HG03442 (cell line): ENCODE measurements around the gene DEXI.

ENCODE experiments used
- ATAC-seq: cut with Tn5 transposase; IDR thresholded peaks from one replicate; pipeline ENCODE4 v1.9.1; 2021; ENCODE audit warnings: mild to moderate bottlenecking, moderate library complexity; ENCODE audit not compliant: unreplicated experiment

The DEXI gene

DNA sequence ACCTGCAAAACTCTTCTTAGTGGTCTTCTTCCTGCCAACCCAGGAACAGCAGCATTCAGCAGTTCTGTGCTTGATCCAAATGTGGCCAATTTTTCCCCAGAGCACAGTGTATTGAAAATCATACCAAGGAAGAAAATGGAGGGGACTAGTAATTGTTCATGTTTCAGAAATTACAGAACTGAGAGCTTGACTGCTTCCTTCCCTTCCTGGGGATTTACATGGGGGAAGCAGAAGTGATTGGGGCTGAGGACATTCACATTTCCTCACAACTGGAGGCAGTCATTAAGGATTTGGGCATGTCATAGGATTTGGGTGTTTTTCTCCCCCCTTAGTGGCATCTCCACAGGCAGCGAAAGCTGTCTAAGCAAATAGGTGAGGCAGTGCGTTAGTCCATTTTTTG is 45.5 kb downstream of the DEXI start:
- ATAC-seq: no peak

DNA sequence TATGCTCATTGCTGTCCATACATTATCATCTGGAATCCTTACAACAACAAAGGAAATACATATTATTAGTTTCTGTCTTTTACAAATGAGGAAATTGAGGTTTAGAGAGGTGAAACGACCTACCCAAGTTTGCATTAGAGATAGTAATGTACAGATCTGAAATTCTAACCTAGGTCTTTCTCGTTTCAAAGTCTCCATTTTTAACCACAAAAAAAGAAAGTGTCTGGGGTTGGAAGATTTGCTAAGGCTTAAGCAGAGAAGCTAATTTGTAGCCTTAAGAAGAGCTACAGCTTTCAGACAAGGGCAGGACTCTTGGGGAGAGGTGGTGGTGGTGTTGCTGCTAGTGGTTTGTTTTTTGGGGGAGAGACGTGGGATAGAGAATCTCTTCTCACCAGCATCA is 46.1 kb downstream of the DEXI start:
- ATAC-seq: no peak

DNA sequence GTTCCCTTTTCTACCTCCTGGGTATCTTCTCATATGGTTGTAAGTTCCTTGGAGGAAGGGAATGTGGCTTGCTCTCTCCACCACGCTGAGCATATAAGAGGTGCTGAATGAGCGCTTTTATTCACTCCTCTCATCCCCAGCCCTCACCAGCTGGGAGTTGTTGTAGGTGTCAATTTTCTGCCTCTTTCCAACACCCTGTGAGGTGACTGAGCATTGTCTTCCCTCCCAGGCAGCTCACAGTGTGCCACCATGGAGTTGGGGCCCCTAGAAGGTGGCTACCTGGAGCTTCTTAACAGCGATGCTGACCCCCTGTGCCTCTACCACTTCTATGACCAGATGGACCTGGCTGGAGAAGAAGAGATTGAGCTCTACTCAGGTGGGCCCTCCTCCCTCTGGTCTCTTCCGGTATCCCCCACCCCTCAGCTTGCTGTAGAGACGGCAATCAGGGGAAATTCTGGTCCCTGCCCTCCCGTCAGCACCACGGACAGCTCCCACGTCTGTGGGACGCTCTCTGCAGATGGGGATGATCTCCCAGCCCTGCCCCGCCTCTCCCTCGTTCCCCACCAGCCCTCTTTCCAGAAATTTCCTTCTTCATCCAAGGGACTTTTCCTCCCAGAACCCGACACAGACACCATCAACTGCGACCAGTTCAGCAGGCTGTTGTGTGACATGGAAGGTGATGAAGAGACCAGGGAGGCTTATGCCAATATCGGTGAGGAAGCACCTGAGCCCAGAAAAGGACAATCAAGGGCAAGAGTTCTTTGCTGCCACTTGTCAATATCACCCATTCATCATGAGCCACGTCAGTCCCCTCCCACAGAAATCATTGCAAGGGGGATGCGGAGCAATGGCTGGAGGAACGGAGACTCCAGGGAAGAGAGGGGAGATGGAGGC is 47.0 kb downstream of the DEXI start:
- no peak for ATAC-seq

DNA sequence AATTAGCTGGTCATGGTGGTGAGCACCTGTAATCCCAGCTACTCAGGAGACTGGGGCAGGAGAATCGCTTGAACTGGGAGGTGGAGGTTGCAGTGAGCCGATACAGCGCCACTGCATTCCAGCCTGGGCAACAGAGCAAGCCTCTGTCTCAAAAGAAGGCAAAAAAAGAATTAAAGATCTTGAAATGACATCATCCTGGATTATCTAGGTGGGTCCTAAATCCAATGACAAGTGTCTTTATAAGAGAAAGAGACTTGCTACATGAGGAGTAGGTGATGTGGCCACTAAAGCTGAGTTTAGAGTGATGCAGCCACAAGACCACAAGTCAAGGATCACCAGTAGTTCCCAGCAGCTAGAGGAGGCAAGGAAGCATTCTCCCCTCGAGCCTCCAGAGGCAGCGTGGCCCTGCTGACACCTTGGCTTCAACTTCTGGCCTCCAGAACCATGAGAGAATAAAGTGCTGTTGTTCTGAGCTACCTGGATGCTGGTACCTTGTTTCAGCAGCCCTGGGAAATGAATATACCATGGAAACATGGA is 49.4 kb downstream of the DEXI start:
- ATAC-seq: no peak

DNA sequence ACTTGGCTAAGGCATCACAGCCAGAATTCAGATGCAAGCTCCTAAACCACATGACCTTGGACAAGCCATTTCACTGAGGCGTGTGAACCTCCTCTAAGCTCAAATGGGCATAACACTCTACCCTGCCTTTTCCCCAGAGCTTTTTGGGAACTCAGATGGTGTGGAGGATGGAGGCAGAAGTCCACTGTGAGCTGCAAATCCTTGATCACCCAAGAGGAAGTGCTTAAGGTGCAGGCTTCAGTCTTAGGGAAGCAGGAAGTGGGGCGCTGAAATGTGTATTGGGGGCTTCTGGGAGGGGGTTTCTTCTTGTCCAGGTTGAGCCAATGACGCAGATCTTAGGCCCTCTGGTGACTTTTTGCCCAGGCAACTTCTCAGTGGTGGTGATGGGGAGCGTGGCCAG is 52.4 kb downstream of the DEXI start:
- no peak for ATAC-seq

DNA sequence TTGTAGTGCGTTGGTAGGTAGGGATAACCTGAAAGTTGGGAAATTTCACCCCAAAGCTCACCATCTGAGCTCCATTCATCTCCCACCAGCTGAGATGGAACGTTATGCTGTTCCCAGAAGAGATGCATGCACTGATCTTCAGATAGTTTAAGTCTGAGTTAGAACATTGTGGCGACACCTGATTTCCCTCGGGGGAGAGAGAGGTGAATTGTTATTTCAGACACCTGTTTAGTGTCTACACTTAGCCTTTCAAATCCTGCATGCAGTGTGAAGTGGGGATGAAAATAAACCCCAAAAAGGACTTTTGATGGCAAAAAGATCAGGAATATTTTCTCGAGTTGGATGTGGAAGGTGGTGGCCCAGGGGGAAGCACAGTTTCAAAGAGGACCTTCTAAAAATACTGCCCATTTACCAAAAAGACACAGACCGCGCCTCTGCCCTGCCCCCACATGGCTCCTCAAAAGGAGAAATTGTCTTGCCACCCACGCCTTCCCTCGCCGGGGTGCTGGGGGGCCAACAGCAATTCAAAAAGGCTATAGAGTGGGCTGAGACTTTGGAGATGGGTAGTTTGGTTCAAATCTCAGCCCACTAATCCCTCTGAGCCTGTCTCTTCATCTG is 53.8 kb downstream of the DEXI start:
- no peak for ATAC-seq

DNA sequence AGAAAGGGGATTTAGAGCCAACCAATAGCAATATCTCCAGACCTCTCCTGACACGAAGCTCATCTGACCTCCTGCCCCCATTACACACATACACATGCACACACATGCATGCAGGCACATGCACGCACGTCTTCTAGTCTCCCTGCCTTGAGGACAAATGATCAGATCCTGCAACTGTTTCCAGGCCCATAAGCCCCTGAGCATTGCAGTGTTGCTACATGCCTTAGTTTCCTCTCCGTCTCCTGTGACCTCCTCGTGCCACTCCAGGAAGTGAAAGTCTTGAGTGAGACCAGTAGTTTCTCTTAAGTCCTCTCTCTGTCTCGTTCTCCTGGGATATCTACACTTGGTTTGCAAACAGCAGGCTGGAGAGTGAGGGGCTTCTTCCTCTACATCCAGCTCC is 57.0 kb downstream of the DEXI start:
- ATAC-seq: no peak

DNA sequence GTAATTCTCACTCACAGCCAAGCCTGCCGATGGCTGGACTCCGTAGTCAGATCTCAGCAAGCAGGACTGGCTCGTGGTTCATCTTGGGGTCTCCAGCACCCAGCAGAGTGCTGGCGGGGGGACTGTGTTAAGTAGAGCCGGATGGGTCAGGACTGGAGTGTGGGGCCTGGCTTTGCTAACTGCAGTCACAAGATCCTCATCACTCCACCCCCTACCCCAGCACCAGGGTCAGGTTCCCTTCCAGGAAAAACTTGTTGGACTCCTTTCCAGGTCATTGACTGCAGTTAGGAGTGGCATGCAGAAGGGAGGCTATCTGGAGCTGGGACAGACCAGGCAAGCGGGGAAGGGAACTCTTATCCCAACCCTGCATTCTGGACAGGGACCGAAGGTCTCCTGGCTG is 59.3 kb downstream of the DEXI start:
- no peak for ATAC-seq

DNA sequence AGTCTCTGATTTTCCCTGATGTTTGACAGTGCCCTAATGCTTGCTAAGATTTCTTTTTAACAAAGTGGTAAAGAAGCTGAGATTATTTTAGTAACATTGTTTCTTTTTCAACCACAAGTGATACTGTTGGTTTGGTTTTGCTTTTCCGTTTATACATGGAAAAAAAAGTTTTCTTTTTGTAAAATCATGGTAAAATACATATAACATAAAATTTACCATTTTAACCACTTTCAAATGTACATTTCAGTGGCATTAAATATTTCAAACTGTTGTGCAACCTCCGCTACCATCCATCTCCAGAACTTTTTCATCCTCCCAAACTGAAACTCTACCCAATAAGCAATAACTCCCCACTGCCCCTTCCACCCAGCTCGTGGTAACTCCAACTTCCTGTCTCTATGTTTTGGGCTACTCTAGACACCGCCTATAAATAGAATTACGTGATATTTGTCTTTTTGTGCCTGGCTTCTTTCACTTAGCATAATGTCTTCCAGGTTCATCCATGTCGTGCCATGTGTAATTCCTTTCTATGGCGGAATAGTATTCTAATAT is 60.7 kb downstream of the DEXI start:
- no peak for ATAC-seq

DNA sequence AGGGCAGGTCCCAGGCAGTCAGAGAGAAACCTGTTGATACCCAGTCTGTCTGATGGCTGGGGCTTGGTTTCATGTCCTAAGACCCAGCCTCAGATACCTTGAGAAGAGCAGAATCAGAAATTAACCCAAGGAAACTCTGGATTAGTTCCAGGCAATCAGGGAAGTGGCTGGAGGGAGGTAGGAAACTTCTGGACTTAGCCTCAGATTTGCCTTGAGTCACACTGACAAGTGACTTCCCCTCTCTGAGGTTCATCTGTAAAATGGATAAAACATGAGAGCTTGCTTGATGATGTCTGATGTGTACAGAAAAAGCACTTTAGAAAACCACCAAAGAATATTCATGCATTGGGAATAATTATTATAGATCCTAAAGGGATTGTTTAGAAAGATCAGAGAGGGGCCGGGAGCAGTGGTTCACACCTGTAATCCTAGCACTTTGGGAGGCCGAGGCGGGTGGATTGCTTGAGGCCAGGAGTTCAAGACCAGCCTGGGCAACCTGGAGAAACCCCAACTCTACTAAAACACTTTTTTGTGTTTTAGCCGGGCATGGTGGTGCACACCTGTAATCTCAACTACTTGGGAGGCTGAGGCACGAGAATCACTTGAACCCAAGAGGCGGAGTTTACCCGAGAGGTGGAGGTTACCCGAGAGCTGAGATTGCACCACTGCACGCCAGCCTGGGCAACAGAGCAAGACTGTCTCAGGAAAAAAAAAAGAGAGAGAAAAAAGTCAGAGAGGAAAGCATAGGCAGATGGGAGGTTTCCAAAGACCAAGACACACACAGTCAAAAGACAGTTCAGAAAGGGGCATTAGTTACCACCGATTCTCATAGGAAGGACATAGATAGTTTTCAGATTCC is 61.4 kb downstream of the DEXI start:
- no peak for ATAC-seq

DNA sequence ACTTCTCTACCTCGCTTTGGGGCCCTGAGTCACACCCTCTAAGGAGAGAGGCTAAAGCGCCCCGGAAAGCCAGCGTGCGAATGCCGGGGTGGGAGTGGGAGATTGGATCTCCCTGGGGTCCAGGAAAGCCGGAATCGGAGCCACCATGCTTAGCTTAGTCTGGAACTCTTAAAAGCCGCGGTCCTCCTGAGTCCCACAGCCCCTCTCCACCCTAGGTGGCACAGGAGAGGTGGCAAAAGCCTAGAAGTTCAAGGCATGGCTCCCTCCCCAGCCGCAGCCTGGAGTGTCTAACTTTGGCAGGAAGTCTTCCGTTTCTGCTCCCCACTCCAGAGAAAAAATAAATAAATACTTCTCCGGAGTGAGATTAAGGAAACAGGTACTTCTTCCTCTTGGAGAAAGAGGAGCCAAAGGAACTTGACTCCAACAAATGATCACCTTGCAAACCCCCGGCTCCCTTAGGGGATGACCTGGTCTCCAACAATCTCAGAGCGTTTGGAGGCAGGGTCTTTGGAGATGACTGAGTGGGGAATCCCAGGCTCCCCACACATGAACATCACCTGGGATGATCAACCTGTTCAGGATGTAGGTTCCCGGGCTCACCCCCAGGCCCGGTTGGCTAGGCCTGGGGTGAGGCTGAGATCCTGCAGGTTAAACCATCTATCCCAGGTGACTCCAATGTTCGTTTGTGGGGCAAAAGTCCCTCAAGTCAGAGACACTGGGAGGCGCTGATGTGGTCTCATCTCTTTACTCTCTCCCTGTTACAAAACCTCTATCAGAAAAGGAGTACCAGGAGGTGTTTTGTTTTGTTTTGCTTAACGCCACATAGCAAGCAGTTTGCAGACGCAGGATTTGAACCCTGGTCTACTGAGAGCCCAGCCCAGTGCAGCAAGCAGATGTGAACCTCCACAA is 62.3 kb downstream of the DEXI start:
- no peak for ATAC-seq
